Body of pancreas (tissue), 4 donors: ENCODE measurements around the gene TEX48.

Source experiments
- POLR2A ChIP-seq, 3 donors: fragments of 450-650 bp; IDR thresholded peaks; one replicate each; pipeline ENCODE4 v1.6.1; 2016; ENCODE audit warnings: antibody characterized with exemption in 3 of 3, mild to moderate bottlenecking in 2 of 3
- TF ChIP-seq, protein P1 (sequence below), 7 experiments: fragments of 450-650 bp in 4 of 7; fragments of 200-600 bp in 3 of 7; sonication (generic) in 3 of 7; IDR thresholded peaks; one replicate each; pipeline ENCODE4 v1.5.1; 2016 to 2019; ENCODE audit warnings: antibody characterized with exemption in 7 of 7

DNA sequence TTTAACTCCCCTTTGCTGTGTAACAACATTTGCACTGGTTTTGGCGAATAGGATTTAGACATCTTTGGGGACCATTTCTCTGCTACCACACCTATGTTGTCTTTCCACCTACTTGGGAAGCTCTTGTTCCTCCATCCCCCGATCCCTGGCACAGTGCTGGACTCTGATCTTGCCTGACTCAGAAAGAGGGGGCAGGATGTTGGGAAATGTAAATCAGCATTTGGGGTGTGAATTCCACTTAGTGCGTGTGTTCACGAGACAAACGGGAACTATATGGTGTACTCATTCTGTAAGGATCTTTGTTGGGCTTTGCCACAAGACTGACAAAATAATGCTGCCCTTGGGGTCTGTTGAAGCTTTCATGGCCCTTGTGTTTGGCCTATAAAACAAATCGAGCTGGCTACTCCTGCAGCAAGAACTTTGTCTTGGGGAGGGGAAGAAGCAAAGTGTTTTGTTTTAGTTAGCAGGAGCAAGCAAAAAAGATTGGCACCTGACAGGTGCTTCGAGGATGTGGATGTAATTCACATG lies 52.4 kb downstream of the TEX48 start:
- TF ChIP-seq POLR2A (IDR thresholded peaks at IDR 0.05): no peak
- TF ChIP-seq, protein P1, sequence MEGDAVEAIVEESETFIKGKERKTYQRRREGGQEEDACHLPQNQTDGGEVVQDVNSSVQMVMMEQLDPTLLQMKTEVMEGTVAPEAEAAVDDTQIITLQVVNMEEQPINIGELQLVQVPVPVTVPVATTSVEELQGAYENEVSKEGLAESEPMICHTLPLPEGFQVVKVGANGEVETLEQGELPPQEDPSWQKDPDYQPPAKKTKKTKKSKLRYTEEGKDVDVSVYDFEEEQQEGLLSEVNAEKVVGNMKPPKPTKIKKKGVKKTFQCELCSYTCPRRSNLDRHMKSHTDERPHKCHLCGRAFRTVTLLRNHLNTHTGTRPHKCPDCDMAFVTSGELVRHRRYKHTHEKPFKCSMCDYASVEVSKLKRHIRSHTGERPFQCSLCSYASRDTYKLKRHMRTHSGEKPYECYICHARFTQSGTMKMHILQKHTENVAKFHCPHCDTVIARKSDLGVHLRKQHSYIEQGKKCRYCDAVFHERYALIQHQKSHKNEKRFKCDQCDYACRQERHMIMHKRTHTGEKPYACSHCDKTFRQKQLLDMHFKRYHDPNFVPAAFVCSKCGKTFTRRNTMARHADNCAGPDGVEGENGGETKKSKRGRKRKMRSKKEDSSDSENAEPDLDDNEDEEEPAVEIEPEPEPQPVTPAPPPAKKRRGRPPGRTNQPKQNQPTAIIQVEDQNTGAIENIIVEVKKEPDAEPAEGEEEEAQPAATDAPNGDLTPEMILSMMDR (IDR thresholded peaks at IDR 0.05): no peak
